Muscle of leg (tissue), 11 donors: ENCODE measurements around the gene OSTN. TPM values are rescaled to one million over a fixed set of nuclear protein-coding genes. Genes with fewer than 3 reads are reported as not detected.
"Not testable (repeated sequence)": the region's sequence is repeated elsewhere in the genome, so short reads cannot be mapped to it uniquely, and the experiment has no call there.

Source experiments
- DNase-seq: peaks from one replicate; pipeline ENCODE4 v3.0.0; 2013
- H3K27ac ChIP-seq: one replicate; pipeline ENCODE4 v1.5.1; 2013; ENCODE audit warnings: mild to moderate bottlenecking, low read length, control low read depth
- H3K27me3 ChIP-seq: one replicate; pipeline ENCODE4 v1.6.1; 2013; ENCODE audit warnings: low read length; ENCODE audit not compliant: control insufficient read depth, insufficient read depth
- H3K36me3 ChIP-seq: one replicate; pipeline ENCODE4 v1.6.1; 2013; ENCODE audit warnings: low read length; ENCODE audit not compliant: control insufficient read depth, insufficient read depth
- H3K4me1 ChIP-seq: one replicate; pipeline ENCODE4 v1.6.1; 2013; ENCODE audit warnings: low read length; ENCODE audit not compliant: control insufficient read depth, insufficient read depth
- H3K4me3 ChIP-seq: one replicate; pipeline ENCODE4 v1.5.1; 2013; ENCODE audit warnings: low read length, control low read depth
- H3K9me3 ChIP-seq: replicated peaks from 2 replicates; pipeline ENCODE4 v1.6.1; 2013; ENCODE audit warnings: low read depth, low read length; ENCODE audit not compliant: control insufficient read depth
- WGBS: methylation state at CpG from one replicate; pipeline ENCODE4 v1.1.5; 2013; ENCODE audit warnings: missing lambda C conversion rate; ENCODE audit not compliant: insufficient coverage; 5-methylcytosine and 5-hydroxymethylcytosine counted together
- polyA plus RNA-seq, 8 donors: library from polyadenylated mRNA; unstranded; fragments of 120-200 nt; gene quantifications; one replicate each; pipeline versions ENCODE4 v1.2.1 to v1.2.3, GENCODE V29; 2013; ENCODE audit warnings: inconsistent platforms in 1 of 8, low replicate concordance in 1 of 8; ENCODE audit not compliant: insufficient read length in 8 of 8, insufficient read depth in 1 of 8
- total RNA-seq: library from RNA; stranded (reverse); fragments of 120-200 nt; gene quantifications from one replicate; pipeline ENCODE4 v1.2.4, GENCODE V29; 2013

Gene OSTN
- total and polyA plus RNA-seq, 9 donors = 1.6 to 24.8 (median 4.4) TPM

DNA sequence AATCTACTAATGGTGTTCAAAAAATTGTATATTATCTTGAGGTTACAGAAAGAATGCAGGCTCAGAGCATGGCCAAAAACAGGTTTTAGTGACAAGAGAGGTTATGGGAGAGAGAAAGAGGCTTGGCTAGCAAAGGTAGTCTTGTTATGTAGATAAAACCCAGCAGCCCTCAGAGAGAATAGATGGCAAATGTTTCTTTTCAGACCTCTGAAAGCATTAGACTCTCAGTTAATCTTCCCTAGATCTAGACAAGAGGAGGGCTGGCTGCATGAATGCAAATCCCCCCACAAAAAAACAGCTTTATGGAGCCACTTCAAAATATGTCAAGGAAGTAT is 62.2 kb downstream of the OSTN start:
- Histone ChIP-seq H3K4me1 (no peaks in the 10 kb centered on the region), H3K4me3 (no peak overlapping the region), H3K9me3 (no peaks in the 10 kb centered on the region), H3K27me3 (no peaks in the 10 kb centered on the region), H3K36me3 (no peaks in the 10 kb centered on the region), H3K27ac (no peak overlapping the region)
- no peak for DNase-seq

DNA sequence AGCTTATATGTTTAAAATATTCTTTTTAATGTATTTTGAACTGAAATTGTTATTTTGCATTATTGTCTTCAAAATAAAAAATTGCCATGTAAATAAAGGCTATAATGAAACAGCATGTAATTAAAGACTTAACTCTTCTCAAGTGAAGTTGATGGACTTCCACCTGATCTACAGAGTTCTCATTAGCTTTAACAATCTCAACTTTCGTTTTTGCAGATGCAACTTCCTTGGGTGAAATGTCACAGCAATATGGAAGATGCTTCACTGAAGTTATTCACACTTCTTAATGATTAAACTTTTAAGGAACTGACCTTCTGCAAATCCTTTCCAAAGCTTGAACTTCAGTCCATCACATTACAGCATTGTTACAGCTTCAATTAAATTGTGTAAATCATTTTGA is 63.6 kb downstream of the OSTN start:
- Histone ChIP-seq H3K27ac (no peak overlapping the region), H3K36me3 (no peaks in the 10 kb centered on the region), H3K27me3 (no peaks in the 10 kb centered on the region), H3K4me3 (no peak overlapping the region), H3K4me1 (no peaks in the 10 kb centered on the region), H3K9me3 (no peaks in the 10 kb centered on the region)
- DNase-seq = no peak
- WGBS = no CpG with 5 or more reads among the region's 1 CpG

DNA sequence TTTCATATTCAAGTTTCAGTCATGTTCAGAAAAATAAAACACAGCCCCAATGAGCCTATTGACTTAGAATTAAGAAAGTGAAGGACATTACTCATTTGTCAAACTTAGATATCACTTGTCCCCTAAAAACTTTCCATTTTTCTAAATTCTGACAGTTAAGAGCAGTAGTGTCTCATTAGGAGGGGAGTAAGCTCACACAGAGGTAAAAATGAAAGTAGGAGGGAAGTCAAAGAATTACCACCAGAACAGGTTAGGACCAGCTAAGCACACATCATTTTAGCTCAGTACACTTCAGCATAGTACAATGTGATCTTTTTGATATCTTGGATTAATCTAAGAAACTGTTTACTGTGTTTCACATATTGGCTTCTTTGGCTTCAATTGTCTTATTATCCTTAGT is 64.3 kb downstream of the OSTN start:
- H3K4me3 ChIP-seq = no peak overlapping the region
- H3K4me1 ChIP-seq = no peaks in the 10 kb centered on the region
- no peaks in the 10 kb centered on the region for H3K27me3 ChIP-seq
- no peaks in the 10 kb centered on the region for H3K36me3 ChIP-seq
- no peaks in the 10 kb centered on the region for H3K9me3 ChIP-seq
- no peak overlapping the region for H3K27ac ChIP-seq
- no peak for DNase-seq

DNA sequence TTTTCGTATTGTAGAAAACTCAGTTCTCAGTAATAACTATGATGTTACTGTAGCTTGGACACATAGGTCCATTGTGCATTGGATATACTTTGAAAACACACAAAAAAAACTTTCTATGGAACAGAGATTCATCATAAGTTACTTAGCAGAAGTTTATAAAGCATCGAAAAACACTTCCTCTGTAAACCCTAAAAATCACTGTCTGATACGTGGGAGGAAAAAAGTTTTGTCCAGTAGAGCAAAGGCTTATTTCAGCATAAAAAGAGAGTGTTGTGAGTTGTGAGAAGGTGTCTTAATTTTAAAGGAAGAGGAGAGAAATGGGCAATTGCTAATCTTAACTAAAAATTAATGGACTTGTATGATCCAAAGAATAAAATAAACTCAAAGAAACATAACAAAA is 64.8 kb downstream of the OSTN start:
- WGBS = no CpG with 5 or more reads among the region's 3 CpGs
- Histone ChIP-seq H3K4me3 (no peak overlapping the region), H3K36me3 (no peaks in the 10 kb centered on the region), H3K4me1 (no peaks in the 10 kb centered on the region), H3K9me3 (no peaks in the 10 kb centered on the region), H3K27me3 (no peaks in the 10 kb centered on the region), H3K27ac (no peak overlapping the region)
- DNase-seq = no peak

DNA sequence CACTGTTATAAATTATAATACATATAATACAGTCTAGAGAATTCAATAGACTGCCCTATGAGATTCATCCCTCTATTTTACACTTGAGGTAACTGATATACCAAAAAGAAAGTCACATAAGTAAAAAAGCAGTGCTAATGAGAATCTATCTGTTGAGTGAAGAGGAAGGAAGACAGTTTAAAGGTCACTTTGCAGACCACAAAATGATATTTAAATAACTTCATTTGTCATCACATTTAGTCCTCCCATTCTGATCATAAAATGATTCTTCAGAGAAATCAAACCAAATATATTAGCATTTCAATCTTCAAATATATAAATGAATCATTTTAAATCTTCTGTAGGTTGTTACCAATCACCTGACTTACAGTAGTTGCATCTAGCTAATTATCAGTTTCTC is 69.7 kb downstream of the OSTN start:
- no peak overlapping the region for H3K4me3 ChIP-seq
- no peaks in the 10 kb centered on the region for H3K27me3 ChIP-seq
- no peak overlapping the region for H3K27ac ChIP-seq
- no peaks in the 10 kb centered on the region for H3K36me3 ChIP-seq
- no peaks in the 10 kb centered on the region for H3K4me1 ChIP-seq
- no peak for DNase-seq
- H3K9me3 ChIP-seq = no peaks in the 10 kb centered on the region

DNA sequence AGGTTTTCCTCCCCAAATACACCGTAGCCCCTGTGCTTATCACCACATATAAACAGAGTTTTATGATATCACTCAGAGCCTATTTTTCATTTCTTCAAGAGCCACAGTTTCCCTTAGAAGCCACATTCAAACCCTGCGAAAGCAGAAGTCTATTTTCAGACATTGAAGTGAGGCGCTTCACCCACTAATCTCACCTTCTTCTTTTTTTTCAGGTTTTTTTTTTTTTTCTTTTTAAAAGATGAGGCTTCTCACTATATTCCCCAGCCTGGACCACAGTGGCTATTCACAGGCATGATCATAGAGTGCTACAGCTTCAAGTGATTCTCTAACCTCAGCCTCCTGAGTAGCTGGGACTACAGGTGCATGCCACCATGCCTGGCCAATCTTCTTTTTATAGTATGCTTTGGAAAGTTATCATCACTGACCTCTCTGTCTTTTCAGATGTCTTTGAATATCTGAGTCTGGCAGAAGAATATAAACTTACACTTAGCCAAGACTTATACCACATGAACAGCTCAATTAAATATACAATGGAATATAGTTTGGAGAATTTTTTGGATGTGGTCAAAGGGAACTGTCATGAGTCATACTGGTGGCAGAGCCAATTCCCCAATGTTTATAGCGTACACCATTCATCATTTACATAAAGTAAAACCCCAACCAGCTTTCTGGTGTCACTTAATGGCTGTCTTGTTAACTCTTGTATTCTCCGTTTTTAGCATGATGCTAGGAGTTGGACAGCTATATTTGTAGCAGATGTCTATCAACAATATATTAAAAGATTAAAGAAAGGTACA is 70.4 kb downstream of the OSTN start:
- Histone ChIP-seq H3K9me3 (no peaks in the 10 kb centered on the region), H3K4me3 (no peak overlapping the region), H3K27me3 (no peaks in the 10 kb centered on the region), H3K4me1 (no peaks in the 10 kb centered on the region), H3K27ac (no peak overlapping the region), H3K36me3 (no peaks in the 10 kb centered on the region)
- DNase-seq = no peak
- 88% methylated on average over 1 of the region's 5 CpGs for WGBS

DNA sequence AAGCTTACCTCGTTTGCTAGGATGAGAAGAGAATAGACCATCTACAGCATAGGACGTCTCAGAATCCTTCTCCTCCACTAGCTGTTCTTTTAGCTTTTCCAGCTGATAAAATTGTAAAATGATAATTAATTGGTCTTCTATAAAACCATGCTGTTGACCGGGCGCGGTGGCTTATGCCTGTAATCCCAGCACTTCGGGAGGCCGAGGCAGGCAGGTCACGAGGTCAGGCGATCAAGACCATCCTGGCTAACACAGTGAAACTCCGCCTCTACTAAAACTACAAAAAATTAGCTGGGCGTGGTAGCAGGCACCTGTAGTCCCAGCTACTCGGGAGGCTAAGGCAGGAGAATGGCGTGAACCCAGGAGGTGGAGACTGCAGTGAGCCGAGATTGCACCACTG is 76.2 kb downstream of the OSTN start:
- not testable (repeated sequence) for H3K4me3 ChIP-seq, H3K36me3 ChIP-seq
- WGBS = 96% methylated on average over 5 of the region's 14 CpGs

DNA sequence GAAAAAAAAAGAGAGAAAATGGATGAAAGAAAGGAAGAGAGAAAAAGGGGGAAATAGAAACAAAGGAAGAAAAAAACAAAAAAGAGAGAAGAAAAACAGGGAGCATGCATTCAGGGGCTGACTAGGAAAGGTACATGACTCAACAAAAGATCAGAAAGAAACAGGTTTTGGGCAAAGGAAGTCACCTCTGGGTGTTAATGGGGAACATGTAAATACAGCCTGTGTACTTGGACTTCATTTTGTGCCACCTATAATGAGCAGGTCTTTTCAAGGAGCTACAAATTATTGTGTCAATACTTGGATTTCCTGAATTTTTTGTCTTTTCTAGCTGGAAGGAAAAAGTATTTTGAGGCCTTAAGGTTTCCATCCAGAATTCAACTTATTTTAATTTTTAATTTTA is 76.7 kb downstream of the OSTN start:
- Histone ChIP-seq H3K9me3 (no peaks in the 10 kb centered on the region), H3K4me1 (no peaks in the 10 kb centered on the region), H3K36me3 (no peaks in the 10 kb centered on the region), H3K4me3 (no peak overlapping the region), H3K27me3 (no peaks in the 10 kb centered on the region), H3K27ac (no peak overlapping the region)
- no peak for DNase-seq

More for the DNA sequence above, 76.2 kb downstream of the OSTN start:
- not testable (repeated sequence) for H3K27me3 ChIP-seq, DNase-seq, H3K4me1 ChIP-seq, H3K27ac ChIP-seq, H3K9me3 ChIP-seq

DNA sequence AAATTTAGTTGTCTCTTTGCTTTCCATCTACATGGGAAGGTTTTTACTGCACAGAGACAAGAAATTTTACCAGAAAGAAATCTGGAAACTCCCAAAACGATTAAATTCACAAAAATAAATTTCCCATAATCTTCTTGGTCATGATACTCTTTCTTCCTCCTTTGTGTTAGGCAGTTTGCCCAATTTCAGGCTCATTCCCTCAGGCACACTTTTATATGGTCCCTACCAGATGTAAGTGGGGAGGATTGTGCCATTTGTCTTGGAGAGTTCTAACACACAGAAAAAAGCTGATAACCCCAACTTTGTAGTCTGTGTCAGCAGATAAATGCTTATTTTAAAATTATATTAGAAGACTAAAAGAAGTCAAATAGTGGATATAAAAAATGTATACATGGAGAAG is 81.1 kb downstream of the OSTN start:
- DNase-seq = no peak
- no peaks in the 10 kb centered on the region for H3K36me3 ChIP-seq
- WGBS = no CpG with 5 or more reads among the region's 1 CpG
- H3K27me3 ChIP-seq = no peaks in the 10 kb centered on the region
- H3K9me3 ChIP-seq = no peaks in the 10 kb centered on the region
- H3K27ac ChIP-seq = no peak overlapping the region
- H3K4me3 ChIP-seq = no peak overlapping the region
- H3K4me1 ChIP-seq = no peaks in the 10 kb centered on the region

DNA sequence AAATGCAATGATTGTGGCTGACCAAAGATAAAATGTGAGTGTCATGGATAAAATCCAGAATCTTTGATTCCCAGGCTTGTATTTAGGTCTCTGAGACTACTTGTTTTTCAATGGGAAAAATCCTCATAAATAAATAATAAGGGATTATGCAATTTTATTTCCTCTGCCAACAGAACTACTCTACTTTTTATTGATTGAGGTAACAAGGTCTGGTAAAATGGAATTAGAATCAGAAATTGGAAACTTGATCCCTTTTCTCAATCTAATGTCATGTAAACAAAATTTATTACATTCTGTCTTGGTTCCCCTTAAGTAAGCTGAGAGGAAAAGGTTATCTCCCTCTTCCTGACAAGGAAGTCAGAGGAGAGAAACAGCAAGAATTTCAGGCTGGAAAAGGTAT is 81.8 kb downstream of the OSTN start:
- H3K4me1 ChIP-seq = no peaks in the 10 kb centered on the region
- no peaks in the 10 kb centered on the region for H3K27me3 ChIP-seq
- no peak overlapping the region for H3K27ac ChIP-seq
- no peaks in the 10 kb centered on the region for H3K36me3 ChIP-seq
- DNase-seq = no peak
- no peaks in the 10 kb centered on the region for H3K9me3 ChIP-seq
- H3K4me3 ChIP-seq = no peak overlapping the region
